GM18873 (cell line): ENCODE data around the gene ATP11A.
A peak's percentile ranks its signal among the peaks of the same experiment; 100 is the strongest.
"Not testable (repeated sequence)": the region's sequence is repeated elsewhere in the genome, so short reads cannot be mapped to it uniquely, and the experiment has no call there.

Source experiments
- ATAC-seq: cut with Tn5 transposase; IDR thresholded peaks from one replicate; pipeline ENCODE4 v1.9.1; 2021; ENCODE audit warnings: mild to moderate bottlenecking, moderate library complexity, moderate number of reproducible peaks; ENCODE audit not compliant: unreplicated experiment, low FRiP score

Gene ATP11A

DNA sequence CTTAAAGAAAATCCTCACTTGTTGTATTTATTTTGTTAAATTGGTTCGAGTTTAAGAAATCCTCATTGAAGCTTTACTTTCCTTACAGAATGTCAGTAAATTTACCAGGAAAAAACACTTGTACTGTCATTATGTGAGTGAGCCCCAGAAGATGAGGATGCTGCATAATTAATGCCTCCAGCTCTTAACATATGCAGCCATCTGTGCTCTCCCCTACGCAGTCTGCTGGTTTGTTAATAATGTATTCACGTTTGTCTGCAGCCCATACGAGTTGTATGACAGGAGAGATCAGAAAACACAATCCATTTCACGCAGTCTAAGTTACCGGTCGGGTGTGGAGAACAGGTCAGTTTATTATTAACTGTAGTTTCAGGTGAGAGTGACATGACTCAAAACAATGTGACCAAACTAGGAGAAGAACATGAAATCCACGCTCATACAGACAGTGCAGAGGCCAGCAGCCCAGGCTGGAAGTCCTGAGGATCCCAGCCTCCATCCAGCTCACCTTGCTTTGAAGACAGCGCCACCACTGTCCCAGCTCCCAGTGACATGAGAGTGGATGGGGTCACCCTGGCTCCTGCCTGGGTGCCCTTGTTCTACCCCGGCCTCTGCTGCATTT is 19.8 kb upstream of the ATP11A start:
- ATAC-seq: peak; percentile 85

DNA sequence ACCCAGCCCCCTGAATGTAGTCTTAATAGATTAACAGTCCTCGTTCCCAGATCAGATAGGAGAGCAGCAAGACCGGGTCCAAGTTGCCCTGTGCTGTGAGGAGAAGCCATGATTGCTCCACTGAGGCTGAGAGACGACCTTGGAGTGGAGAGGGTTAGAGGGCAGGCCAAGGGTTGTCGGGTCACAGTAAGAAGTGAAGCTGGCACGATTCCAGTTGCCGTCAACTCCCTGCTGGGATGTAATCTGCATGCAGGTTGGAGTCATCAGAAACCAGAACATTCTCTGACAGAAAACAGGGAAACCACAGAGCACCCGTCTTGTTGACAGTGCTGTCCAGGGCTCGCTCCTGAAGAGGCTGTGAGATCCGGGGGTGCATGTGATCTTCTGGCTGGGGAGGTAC is 19.0 kb upstream of the ATP11A start:
- no peak for ATAC-seq

GRCh38 chr13:112671359-112671758 is 18.5 kb upstream of the ATP11A start:
- ATAC-seq: no peak

DNA sequence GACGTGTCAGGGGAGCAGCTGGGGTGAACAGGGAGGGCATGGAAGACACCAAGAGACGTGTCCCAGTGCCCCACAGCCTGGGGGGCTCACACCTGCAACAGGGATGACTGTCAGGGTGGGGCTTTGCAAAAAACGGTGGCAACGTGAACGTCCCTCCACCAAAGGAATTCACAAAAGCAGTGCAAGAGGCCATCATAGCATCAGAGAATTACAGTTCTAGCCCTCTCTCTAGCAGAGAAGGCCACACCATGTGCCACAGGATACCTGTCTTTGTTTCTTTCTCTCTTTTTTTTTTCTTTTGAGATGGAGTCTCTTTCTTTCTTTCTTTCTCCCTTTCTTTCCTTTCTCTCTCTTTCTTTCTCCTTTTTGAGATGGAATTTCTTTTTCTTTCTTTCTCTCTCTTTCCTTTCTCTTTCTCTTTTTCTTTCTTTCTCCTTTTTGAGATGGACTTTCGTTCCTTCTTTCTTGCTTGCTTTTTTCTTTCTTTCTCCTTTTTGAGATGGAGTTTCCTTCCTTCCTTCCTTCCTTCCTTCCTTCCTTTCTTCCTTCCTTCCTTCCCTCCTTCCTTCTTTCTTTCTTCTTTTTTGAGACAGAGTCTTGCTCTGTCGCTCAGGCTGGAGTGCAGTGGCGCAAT is 17.1 kb upstream of the ATP11A start:
- ATAC-seq: no peak

DNA sequence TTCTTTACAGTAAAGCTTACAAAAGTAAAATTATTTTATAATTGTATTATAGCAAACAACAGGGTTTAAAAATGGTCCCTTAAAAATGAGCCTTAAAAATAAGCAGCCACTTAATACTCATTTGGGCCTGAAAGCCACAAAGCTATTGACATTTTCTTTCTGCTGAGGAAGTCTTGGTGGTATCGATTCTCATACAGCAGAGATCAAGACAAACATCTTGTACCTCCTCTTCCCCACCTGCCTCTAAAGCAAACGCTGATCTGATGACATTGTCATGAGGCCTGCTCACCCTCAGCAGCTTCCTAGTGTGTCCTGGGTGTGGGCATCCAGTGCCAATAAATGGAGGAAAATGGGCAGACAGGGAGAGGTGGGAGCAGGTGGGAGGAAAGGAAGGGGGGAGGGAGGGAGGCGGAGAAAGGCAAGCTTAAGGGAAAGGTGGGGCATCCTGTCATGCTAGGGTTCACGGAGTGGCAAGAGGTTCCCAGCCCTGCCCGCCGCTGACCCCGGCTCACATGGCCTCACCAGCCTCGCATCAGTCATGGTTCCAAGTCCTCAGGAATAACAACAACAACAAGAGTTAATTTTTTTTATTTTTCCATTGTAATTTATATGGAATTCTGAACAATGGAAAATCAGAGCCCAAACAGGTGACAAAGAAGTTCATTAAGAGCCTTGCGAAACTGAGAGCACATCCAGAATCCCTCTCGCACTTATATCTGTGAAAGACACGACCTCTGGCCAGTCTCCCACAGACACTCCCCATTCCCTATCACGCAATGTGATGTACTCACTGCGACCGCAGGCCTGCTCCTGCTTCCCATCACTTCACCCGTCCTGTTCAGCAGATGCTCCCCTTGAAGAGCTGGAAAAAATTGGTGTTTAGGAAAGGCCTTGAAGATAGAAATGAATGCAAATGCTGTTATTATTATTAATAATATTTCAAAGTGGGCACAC is 15.1 kb upstream of the ATP11A start:
- no peak for ATAC-seq

DNA sequence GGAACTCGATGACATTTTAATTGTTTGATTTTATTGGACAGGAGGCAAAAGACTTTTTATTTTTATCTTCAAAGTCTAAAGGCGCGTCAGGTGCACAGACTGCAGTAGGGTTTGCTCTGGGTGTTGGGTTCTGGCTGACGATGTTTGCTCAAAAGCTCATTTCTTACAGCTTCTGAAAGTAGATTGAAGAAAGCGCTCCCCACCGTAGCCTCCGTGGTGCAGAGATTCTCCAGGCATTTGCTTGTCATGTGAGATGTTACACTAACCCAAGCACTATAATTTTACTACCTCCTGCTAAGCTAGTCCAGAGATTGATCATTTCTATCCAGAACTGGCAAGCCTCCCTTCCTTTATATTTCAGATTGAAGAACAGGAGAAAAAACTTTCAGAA is 14.5 kb upstream of the ATP11A start:
- no peak for ATAC-seq

DNA sequence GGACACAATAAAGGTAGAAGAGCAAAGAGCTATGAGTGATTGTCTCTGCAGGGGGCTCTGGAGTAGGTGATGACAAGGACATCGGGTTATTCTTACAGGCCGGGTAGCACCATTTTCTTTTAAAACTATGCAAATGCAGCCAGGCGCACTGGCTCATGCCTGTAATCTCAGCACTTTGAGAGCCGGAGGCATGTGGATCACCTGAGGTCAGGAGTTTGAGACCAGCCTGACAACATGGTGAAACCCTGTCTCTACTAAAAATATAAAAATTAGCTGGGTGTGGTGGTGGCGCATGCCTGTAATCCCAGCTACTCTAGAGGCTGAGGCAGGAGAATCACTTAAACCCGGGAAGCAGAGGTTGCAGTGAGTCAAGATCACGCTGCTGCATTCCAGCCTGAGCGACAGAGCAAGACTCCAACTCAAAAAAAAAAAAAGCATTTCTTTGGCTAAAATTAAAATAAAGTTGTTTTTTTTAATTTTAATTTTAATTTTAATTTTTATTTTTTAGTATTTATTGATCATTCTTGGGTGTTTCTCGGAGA is 12.3 kb upstream of the ATP11A start:
- not testable (repeated sequence) for ATAC-seq

GRCh38 chr13:112679381-112679780 is 10.5 kb upstream of the ATP11A start:
- ATAC-seq: no peak

DNA sequence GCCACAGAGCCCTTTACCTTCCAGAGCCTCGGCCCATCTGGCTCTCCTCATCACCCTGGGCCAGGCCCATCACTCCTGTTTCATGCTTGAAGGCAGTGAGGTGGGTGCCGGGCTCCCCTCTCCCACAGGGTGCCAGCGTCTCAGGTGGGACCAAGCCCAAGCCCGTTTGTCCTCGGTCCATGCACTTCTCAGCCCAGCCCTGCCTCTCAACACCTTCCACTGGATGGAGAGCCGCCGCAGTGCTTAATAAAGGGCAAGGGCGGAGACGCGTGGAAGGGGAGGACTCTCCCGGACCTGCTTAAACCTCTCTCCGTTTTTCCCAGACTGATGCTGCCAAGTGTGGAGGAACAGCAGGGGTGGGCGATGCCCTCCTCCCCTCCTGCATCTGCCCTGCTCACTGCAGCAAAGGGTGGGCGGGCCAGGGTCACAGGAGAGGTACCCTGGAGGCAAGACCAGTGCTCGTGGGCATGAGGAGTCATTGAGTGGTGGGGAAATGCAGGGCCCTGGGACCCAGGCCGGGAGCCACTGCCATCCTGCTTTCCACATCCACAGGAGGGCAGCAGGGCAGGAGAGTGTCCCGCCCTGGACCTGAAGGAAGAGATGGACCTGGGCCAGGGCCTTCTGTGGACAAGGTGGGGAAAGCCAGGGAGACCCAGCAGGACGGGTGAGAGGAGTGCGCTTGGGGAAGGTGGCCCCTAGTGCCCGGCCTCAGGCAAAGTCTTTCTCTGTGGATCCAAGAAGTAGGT is 9.7 kb upstream of the ATP11A start:
- no peak for ATAC-seq

GRCh38 chr13:112680741-112681360 is 9.0 kb upstream of the ATP11A start:
- no peak for ATAC-seq

DNA sequence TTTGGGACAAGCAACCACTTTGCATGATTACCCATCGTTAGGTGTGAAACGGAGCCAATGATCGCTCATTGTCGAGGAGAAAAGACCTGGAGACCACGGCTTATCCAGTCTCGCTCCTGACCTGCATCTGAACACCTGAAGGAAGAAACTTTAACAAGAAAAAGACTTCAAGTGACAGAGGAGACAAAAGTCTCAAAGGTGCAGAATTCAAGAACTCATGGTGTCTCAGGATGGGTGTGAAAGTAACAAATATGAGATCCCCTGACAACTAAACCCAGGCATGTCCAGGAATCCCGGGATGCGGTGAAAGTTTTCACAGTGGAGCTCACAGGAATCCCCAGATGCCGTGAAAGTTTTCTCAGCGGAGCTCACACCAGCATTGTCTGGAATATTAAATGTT is 6.3 kb upstream of the ATP11A start:
- no peak for ATAC-seq

- no peak for ATAC-seq
Observed at GRCh38 chr13:112684071-112684845, 5.6 kb upstream of the ATP11A start.

- ATAC-seq: not testable (repeated sequence)
Observed at GRCh38 chr13:112685189-112685805, 4.5 kb upstream of the ATP11A start.

DNA sequence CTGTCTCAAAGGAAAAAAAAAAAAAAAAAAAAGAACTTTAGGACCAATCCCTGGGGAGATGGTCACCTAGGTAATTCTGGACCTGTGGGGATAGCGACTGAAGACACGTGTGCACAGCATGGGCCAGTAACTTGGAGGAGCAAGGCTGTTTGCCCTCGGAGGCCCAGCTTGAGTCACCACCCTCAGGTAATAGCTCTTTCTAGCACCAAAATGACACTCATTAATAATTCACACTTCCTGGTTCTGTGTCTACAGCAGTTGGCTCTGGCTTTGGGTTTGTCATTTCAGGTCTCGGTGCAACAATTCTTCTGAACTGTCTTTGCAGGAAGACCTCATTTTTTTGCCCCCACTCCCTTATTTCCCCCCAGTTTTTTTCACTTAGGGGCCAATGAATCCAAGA is 3.9 kb upstream of the ATP11A start:
- ATAC-seq: no peak

DNA sequence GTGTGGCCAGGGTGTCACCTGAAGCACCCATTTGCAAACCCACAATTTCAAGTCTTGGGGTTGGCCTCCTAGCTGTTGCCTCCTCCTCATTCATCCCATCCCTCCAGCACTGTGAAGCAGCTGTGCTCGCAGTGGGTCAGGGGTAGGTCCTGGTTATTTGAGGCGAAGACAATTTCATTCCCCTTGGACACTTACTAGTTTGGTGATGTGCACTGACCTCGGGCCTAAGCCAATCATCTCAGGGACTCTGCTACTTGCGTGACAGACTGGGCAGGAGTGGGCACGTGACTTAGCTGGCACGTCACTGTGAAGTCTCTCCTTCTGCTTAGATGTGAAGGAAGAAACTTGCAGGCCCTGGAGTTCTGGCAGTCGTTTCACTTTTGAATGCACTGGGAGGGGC is 3.5 kb upstream of the ATP11A start:
- no peak for ATAC-seq

DNA sequence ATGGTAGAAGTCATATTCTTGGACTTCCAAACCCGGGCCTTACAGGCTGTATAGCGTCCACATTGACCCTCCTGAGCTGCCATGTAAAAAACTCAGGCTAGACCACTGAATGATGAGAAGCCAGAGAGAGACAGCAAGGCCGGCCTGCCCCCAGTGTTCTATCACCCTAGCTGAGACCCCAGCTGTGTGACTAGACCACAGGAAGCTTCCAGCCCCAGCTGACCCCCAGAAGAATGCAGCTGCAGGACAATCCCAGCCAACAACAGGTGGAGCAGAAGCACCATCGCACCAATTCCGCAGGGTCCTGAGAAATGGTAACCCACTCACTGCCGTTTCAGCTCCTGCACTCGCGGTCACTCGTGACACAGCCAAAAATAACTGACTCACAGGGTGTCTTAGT is 2.9 kb upstream of the ATP11A start:
- ATAC-seq: no peak

GRCh38 chr13:112687836-112688559 is 1.8 kb upstream of the ATP11A start:
- ATAC-seq: no peak
